ENCODE data around the gene SORCS3. TPM values are rescaled to one million over a fixed set of nuclear protein-coding genes. Genes with fewer than 3 reads are reported as not detected.

Gene SORCS3
- total RNA-seq, 1 experiment from 2014 or later: not detected

GRCh38 chr10:105140600-105140999, 499.5 kb downstream of the SORCS3 start:
- CTCF ChIA-PET: no interaction called here
- no TSS peak for BruUV-seq (replicated peaks)

GRCh38 chr10:105145711-105146110, 504.6 kb downstream of the SORCS3 start:
- no peaks in the 10 kb centered on the region for H3K27me3 Mint-ChIP-seq (ENCODE audit: insufficient read depth, unreplicated experiment)
- BruUV-seq (replicated peaks): no TSS peak
- intact Hi-C loops (cut with micrococcal nuclease): no loop called here
- no peak overlapping the region for H3K4me3 Mint-ChIP-seq (ENCODE audit: unreplicated experiment)
- H3K4me1 Mint-ChIP-seq (ENCODE audit: insufficient read depth, unreplicated experiment): no peaks in the 10 kb centered on the region
- peaks cover 10% of the 10 kb centered on the region for H3K9me3 Mint-ChIP-seq (ENCODE audit: unreplicated experiment)
- no peaks in the 10 kb centered on the region for H3K36me3 Mint-ChIP-seq (ENCODE audit: insufficient read depth, unreplicated experiment)
- no peak overlapping the region for H3K27ac Mint-ChIP-seq (ENCODE audit: low read depth, unreplicated experiment)
- POLR2A ChIA-PET: no interaction called here
- no peak for TF ChIP-seq CTCF (IDR thresholded peaks at IDR 0.05; ENCODE audit: unreplicated experiment)
- CTCF ChIA-PET: interaction anchor here (0.6 to 1.5 kb wide), 2 partner anchors 13 to 45 kb away, joined by 3 to 4 read pairs; no protein-coding TSS in a partner anchor
- no peak for DNase-seq (ENCODE audit: unreplicated experiment)

More at GRCh38 chr10:105140600-105140999, 499.5 kb downstream of the SORCS3 start:
- no peak for TF ChIP-seq CTCF (IDR thresholded peaks at IDR 0.05; ENCODE audit: unreplicated experiment)
- Mint-ChIP-seq H3K4me1 (ENCODE audit: insufficient read depth, unreplicated experiment) (no peaks in the 10 kb centered on the region), H3K27me3 (ENCODE audit: insufficient read depth, unreplicated experiment) (no peaks in the 10 kb centered on the region), H3K36me3 (ENCODE audit: insufficient read depth, unreplicated experiment) (no peaks in the 10 kb centered on the region), H3K27ac (ENCODE audit: low read depth, unreplicated experiment) (no peak overlapping the region), H3K9me3 (ENCODE audit: unreplicated experiment) (peaks cover 10% of the 10 kb centered on the region), H3K4me3 (ENCODE audit: unreplicated experiment) (no peak overlapping the region)
- intact Hi-C loops (cut with micrococcal nuclease): no loop called here
- POLR2A ChIA-PET: no interaction called here
- DNase-seq (ENCODE audit: unreplicated experiment): no peak

GRCh38 chr10:105146436-105146835, 505.3 kb downstream of the SORCS3 start:
- no TSS peak for BruUV-seq (replicated peaks)
- ChIA-PET POLR2A (no interaction called here), CTCF (interaction anchor here (1.5 kb wide), 1 partner anchor 13 kb away, joined by 4 read pairs; no protein-coding TSS in a partner anchor)
- no peak for DNase-seq (ENCODE audit: unreplicated experiment)
- peaks cover 17% of the 10 kb centered on the region for H3K9me3 Mint-ChIP-seq (ENCODE audit: unreplicated experiment)
- no peak overlapping the region for H3K27ac Mint-ChIP-seq (ENCODE audit: low read depth, unreplicated experiment)
- TF ChIP-seq CTCF (IDR thresholded peaks at IDR 0.05; ENCODE audit: unreplicated experiment): no peak
- H3K4me1 Mint-ChIP-seq (ENCODE audit: insufficient read depth, unreplicated experiment): no peaks in the 10 kb centered on the region
- intact Hi-C loops (cut with micrococcal nuclease): no loop called here
- no peaks in the 10 kb centered on the region for H3K27me3 Mint-ChIP-seq (ENCODE audit: insufficient read depth, unreplicated experiment)
- no peaks in the 10 kb centered on the region for H3K36me3 Mint-ChIP-seq (ENCODE audit: insufficient read depth, unreplicated experiment)
- H3K4me3 Mint-ChIP-seq (ENCODE audit: unreplicated experiment): no peak overlapping the region

- Mint-ChIP-seq H3K9me3 (ENCODE audit: unreplicated experiment) (peaks cover 16% of the 10 kb centered on the region), H3K36me3 (ENCODE audit: insufficient read depth, unreplicated experiment) (no peaks in the 10 kb centered on the region), H3K27me3 (ENCODE audit: insufficient read depth, unreplicated experiment) (no peaks in the 10 kb centered on the region), H3K4me3 (ENCODE audit: unreplicated experiment) (no peak overlapping the region), H3K27ac (ENCODE audit: low read depth, unreplicated experiment) (no peak overlapping the region), H3K4me1 (ENCODE audit: insufficient read depth, unreplicated experiment) (no peaks in the 10 kb centered on the region)
- DNase-seq (ENCODE audit: unreplicated experiment): no peak
- POLR2A ChIA-PET: no interaction called here
- intact Hi-C loops (cut with micrococcal nuclease): no loop called here
- no TSS peak for BruUV-seq (replicated peaks)
- TF ChIP-seq CTCF (IDR thresholded peaks at IDR 0.05; ENCODE audit: unreplicated experiment): no peak
- CTCF ChIA-PET: no interaction called here
Observed at GRCh38 chr10:105148456-105148855, 507.4 kb downstream of the SORCS3 start.
